DOHH2 (cell line): Measurements from ENCODE around the gene PSG3.
"Not testable (repeated sequence)": the region's sequence is repeated elsewhere in the genome, so short reads cannot be mapped to it uniquely, and the experiment has no call there.

Experiments used
- H3F3A ChIP-seq: fragments of 200-600 bp; sonication (generic), shearing (Covaris generic); 2 replicates; pipeline ENCODE4 v1.6.0; 2016; ENCODE audit warnings: antibody characterized with exemption, mild to moderate bottlenecking; ENCODE audit not compliant: control insufficient read depth, insufficient read depth
- H3K27ac ChIP-seq: fragments of 200-600 bp; sonication (generic); 2 replicates; pipeline ENCODE4 v1.5.1; 2014; ENCODE audit warnings: low read depth, mild to moderate bottlenecking, low read length, moderate library complexity
- H3K27me3 ChIP-seq: fragments of 200-600 bp; sonication (generic); 2 replicates; pipeline ENCODE4 v1.6.1; 2014; ENCODE audit warnings: mild to moderate bottlenecking, low read length, mixed read lengths; ENCODE audit not compliant: control insufficient read depth
- H3K36me3 ChIP-seq: fragments of 200-600 bp; sonication (generic); 2 replicates; pipeline ENCODE4 v1.6.1; 2014; ENCODE audit warnings: mild to moderate bottlenecking, low read length, moderate library complexity, mixed read lengths; ENCODE audit not compliant: control insufficient read depth
- H3K4me1 ChIP-seq: fragments of 200-600 bp; sonication (generic); 2 replicates; pipeline ENCODE4 v1.6.1; 2014; ENCODE audit warnings: mild to moderate bottlenecking, low read length, mixed read lengths; ENCODE audit not compliant: control insufficient read depth
- H3K4me2 ChIP-seq: fragments of 200-600 bp; sonication (generic); 2 replicates; pipeline ENCODE4 v1.6.0; 2014; ENCODE audit warnings: mild to moderate bottlenecking, low read length, moderate library complexity
- H3K4me3 ChIP-seq: fragments of 200-600 bp; sonication (generic); 2 replicates; pipeline ENCODE4 v1.5.1; 2014; ENCODE audit warnings: mild to moderate bottlenecking, low read length, mixed read lengths
- H3K79me2 ChIP-seq: fragments of 200-600 bp; sonication (generic); 2 replicates; pipeline ENCODE4 v1.6.1; 2014; ENCODE audit warnings: mild to moderate bottlenecking, low read length, mixed read lengths; ENCODE audit not compliant: control insufficient read depth
- H3K9me2 ChIP-seq: fragments of 200-600 bp; sonication (generic); replicated peaks from 2 replicates; pipeline ENCODE4 v1.6.1; 2014; ENCODE audit warnings: mild to moderate bottlenecking, low read length, mixed read lengths; ENCODE audit not compliant: control insufficient read depth
- H3K9me3 ChIP-seq: fragments of 200-600 bp; sonication (generic); 2 replicates; pipeline ENCODE4 v1.6.1; 2014; ENCODE audit warnings: antibody characterized with exemption, low read length, mixed read lengths; ENCODE audit not compliant: control insufficient read depth, insufficient read depth
- H4K20me1 ChIP-seq: fragments of 200-600 bp; sonication (generic); 2 replicates; pipeline ENCODE4 v1.6.0; 2014; ENCODE audit warnings: low read depth, mild to moderate bottlenecking, antibody characterized with exemption, low read length, moderate library complexity; ENCODE audit not compliant: control insufficient read depth, insufficient read depth
- CTCF ChIP-seq: fragments of 200-600 bp; sonication (generic); IDR thresholded peaks from one replicate; pipeline ENCODE4 v1.5.1; 2014; ENCODE audit warnings: antibody characterized with exemption, mild to moderate bottlenecking, low read depth, low read length; ENCODE audit not compliant: poor library complexity, severe bottlenecking
- EZH2phosphoT487 ChIP-seq: fragments of 200-600 bp; sonication (generic); IDR thresholded peaks from 2 replicates; pipeline ENCODE4 v1.6.1; 2017; ENCODE audit warnings: borderline replicate concordance, mild to moderate bottlenecking, antibody characterized with exemption, low read length, moderate library complexity, mixed read lengths

Gene PSG3

GRCh38 chr19:42683917-42684513, 56.3 kb downstream of the PSG3 start:
- Histone ChIP-seq H3F3A (no peaks in the 10 kb centered on the region), H3K36me3 (no peaks in the 10 kb centered on the region), H3K79me2 (no peaks in the 10 kb centered on the region), H3K4me1 (no peaks in the 10 kb centered on the region), H3K27me3 (no peaks in the 10 kb centered on the region), H3K9me2 (no peaks in the 10 kb centered on the region), H3K4me2 (no peak overlapping the region), H4K20me1 (no peaks in the 10 kb centered on the region), H3K4me3 (no peak overlapping the region), H3K27ac (no peak overlapping the region), H3K9me3 (peaks cover 19% of the 10 kb centered on the region)
- TF ChIP-seq CTCF (peak; percentile 82), EZH2phosphoT487 (no peak)

GRCh38 chr19:42676326-42676725, 64.0 kb downstream of the PSG3 start:
- H3K4me1 ChIP-seq, H3K27me3 ChIP-seq, H3K9me2 ChIP-seq, H3K36me3 ChIP-seq, H4K20me1 ChIP-seq, H3K9me3 ChIP-seq, H3K79me2 ChIP-seq, H3K4me2 ChIP-seq, H3F3A ChIP-seq, H3K27ac ChIP-seq, H3K4me3 ChIP-seq: not testable (repeated sequence)

GRCh38 chr19:42674549-42674948, 65.7 kb downstream of the PSG3 start:
- not testable (repeated sequence) for H3K79me2 ChIP-seq, H3K27ac ChIP-seq, H3K4me3 ChIP-seq, H3K4me2 ChIP-seq, H3K9me3 ChIP-seq, H3K36me3 ChIP-seq, H3K27me3 ChIP-seq, H4K20me1 ChIP-seq, H3K9me2 ChIP-seq, H3K4me1 ChIP-seq, H3F3A ChIP-seq
